Measurements from ENCODE around the gene THAP7. TPM values are rescaled to one million over a fixed set of nuclear protein-coding genes. Genes with fewer than 3 reads are reported as not detected.

Gene THAP7
- total RNA-seq, 1 donor, result 22.9 TPM

GRCh38 chr22:20967697-20968211 lies 34.2 kb downstream of the THAP7 start:
- DNase-seq (ENCODE audit: low read depth), result no peak
- TF ChIP-seq CTCF (IDR thresholded peaks at IDR 0.05; ENCODE audit: insufficient read depth, low read depth, low read length), result no peak
- H3K4me3 ChIP-seq (ENCODE audit: low read depth, low read length), result no peak overlapping the region

- no peak for DNase-seq (ENCODE audit: low read depth)
- no peak within 1 kb of the TSS for H3K4me3 ChIP-seq (ENCODE audit: low read depth, low read length)
These were observed 34.8 kb downstream of the THAP7 start, which contains the start of gene AIFM3 for GRCh38 chr22:20966883-20967696. Gene AIFM3 (plus strand): TSS chr22:20967255. CDS start chr22:20967945, 690 bp downstream.

GRCh38 chr22:20965888-20966855 lies 35.7 kb downstream of the THAP7 start:
- no peak for TF ChIP-seq CTCF (IDR thresholded peaks at IDR 0.05; ENCODE audit: insufficient read depth, low read depth, low read length)
- no peak for DNase-seq (ENCODE audit: low read depth)
- H3K4me3 ChIP-seq (ENCODE audit: low read depth, low read length), result no peak overlapping the region

More at GRCh38 chr22:20966883-20967696, 34.8 kb downstream of the THAP7 start, which contains the start of gene AIFM3:
- no peak for TF ChIP-seq CTCF (IDR thresholded peaks at IDR 0.05; ENCODE audit: insufficient read depth, low read depth, low read length)

- peak overlapping the region; percentile 35 for H3K4me3 ChIP-seq (ENCODE audit: low read depth, low read length)
- no peak for DNase-seq (ENCODE audit: low read depth)
- TF ChIP-seq CTCF (IDR thresholded peaks at IDR 0.05; ENCODE audit: insufficient read depth, low read depth, low read length), result no peak
These were observed 36.6 kb downstream of the THAP7 start for GRCh38 chr22:20965104-20965887.

- no peak for TF ChIP-seq CTCF (IDR thresholded peaks at IDR 0.05; ENCODE audit: insufficient read depth, low read depth, low read length)
- H3K4me3 ChIP-seq (ENCODE audit: low read depth, low read length), result peak overlapping the region; percentile 39
- no peak for DNase-seq (ENCODE audit: low read depth)
These were observed 37.2 kb downstream of the THAP7 start for GRCh38 chr22:20964799-20965103.
